Measurements from ENCODE around the gene ATP6V1E1.

Gene ATP6V1E1

DNA sequence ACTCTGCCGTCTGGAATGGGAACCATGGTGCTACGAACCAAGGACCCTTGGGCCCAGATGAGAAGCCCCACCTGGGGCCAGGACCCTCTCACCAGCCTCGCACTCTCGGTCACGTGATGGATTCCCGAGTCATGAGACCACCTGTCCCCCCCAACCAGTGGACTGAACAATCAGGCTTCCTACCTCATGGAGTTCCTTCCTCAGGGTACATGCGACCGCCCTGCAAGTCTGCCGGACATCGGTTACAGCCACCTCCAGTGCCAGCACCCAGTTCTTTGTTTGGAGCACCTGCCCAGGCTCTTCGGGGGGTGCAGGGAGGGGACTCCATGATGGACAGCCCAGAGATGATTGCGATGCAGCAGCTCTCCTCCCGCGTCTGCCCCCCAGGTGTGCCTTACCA lies 86.1 kb downstream of the ATP6V1E1 start:
- DNase-seq (ENCODE audit: low read depth in 2 of 2), result no peak
